ENCODE data around the gene NOA1. TPM values are rescaled to one million over a fixed set of nuclear protein-coding genes. Genes with fewer than 3 reads are reported as not detected.
"Not testable (repeated sequence)": the region's sequence is repeated elsewhere in the genome, so short reads cannot be mapped to it uniquely, and the experiment has no call there.

Gene NOA1
- total and polyA plus RNA-seq, 2 donors (not counting 3 experiments of a cell fraction or from before 2014, with no cell fraction given): 13.9 to 17.1 TPM

GRCh38 chr4:56927196-56927595, 50.2 kb downstream of the NOA1 start:
- ChIA-PET CTCF (interaction anchor here (1.4 kb wide), 1 partner anchor 18 kb away, joined by 4 read pairs; no protein-coding TSS in a partner anchor), POLR2A (no interaction called here)
- no peak overlapping the region for H3K9ac ChIP-seq (replicated peaks; ENCODE audit: extremely low read depth, insufficient read depth, low read length)
- no peaks in the 10 kb centered on the region for H3K27me3 ChIP-seq (ENCODE audit: control insufficient read depth in 2 of 2, insufficient read depth in 2 of 2, low read length in 2 of 2)
- H3K4me2 ChIP-seq (ENCODE audit: insufficient read depth, low read length): no peak overlapping the region
- intact Hi-C loops (cut with micrococcal nuclease): no loop called here
- dilution Hi-C loops (cut with MboI; ENCODE audit: extremely low pct_ligation_motif_present, low sequenced_read_pairs): no loop called here
- H4K20me1 ChIP-seq (replicated peaks; ENCODE audit: control insufficient read depth, extremely low read depth, insufficient read depth, low read length): no peaks in the 10 kb centered on the region
- no peak for TF ChIP-seq POLR2A (IDR thresholded peaks at IDR 0.05; ENCODE audit: low read depth, low read length)
- no peak for TF ChIP-seq MAX (IDR thresholded peaks at IDR 0.05; ENCODE audit: insufficient read depth, insufficient read length)
- TF ChIP-seq EZH2 (IDR thresholded peaks at IDR 0.05; ENCODE audit: borderline replicate concordance, low read depth, low read length, severe bottlenecking): no peak
- no peak for TF ChIP-seq GATA2 (IDR thresholded peaks at IDR 0.05; ENCODE audit: insufficient read depth, insufficient read length, low read depth, low read length)
- TF ChIP-seq CTCF (IDR thresholded peaks at IDR 0.05; ENCODE audit: extremely low read depth in 1 of 2, insufficient read depth in 1 of 2, low read depth in 1 of 2, low read length in 2 of 2): no peak
- no peak overlapping the region for H3K27ac ChIP-seq (ENCODE audit: insufficient read depth, low read depth, low read length)
- FAIRE-seq (no peak), DNase-seq (ENCODE audit: low read depth, low spot score) (no peak)
- H3K4me3 ChIP-seq (replicated peaks in 1 of 3; ENCODE audit: insufficient read depth in 1 of 3, low read depth in 1 of 3, low read length in 3 of 3): no peak overlapping the region
- BruUV-seq (replicated peaks): no TSS peak
- H3K9me1 ChIP-seq (replicated peaks; ENCODE audit: control insufficient read depth, extremely low read depth, insufficient read depth, low read length): no peaks in the 10 kb centered on the region
- no peaks in the 10 kb centered on the region for H3K9me3 ChIP-seq (replicated peaks; ENCODE audit: control insufficient read depth, insufficient read depth, low read length)
- peaks cover 13% of the 10 kb centered on the region for H3K79me2 ChIP-seq (ENCODE audit: control insufficient read depth, insufficient read depth, low read length)
- H2AFZ ChIP-seq (ENCODE audit: low read depth, low read length): no peak overlapping the region
- H3K36me3 ChIP-seq (ENCODE audit: control insufficient read depth in 2 of 2, extremely low read depth in 1 of 2, insufficient read depth in 2 of 2, low read length in 2 of 2): peaks cover 18 to 20% of the 10 kb centered on the region in 2 experiments
- H3K4me1 ChIP-seq (ENCODE audit: control insufficient read depth, extremely low read depth, insufficient read depth, low read length): no peaks in the 10 kb centered on the region

GRCh38 chr4:56914977-56915376, 62.4 kb downstream of the NOA1 start:
- H3K9me1 ChIP-seq (replicated peaks; ENCODE audit: control insufficient read depth, extremely low read depth, insufficient read depth, low read length); H3K9me3 ChIP-seq (replicated peaks; ENCODE audit: control insufficient read depth, insufficient read depth, low read length); H3K27ac ChIP-seq (ENCODE audit: insufficient read depth, low read depth, low read length); H3K4me3 ChIP-seq (replicated peaks in 1 of 3; ENCODE audit: insufficient read depth in 1 of 3, low read depth in 1 of 3, low read length in 3 of 3); BruUV-seq (replicated peaks); H2AFZ ChIP-seq (ENCODE audit: low read depth, low read length); DNase-seq (ENCODE audit: low read depth, low spot score); FAIRE-seq; dilution Hi-C loops (cut with MboI; ENCODE audit: extremely low pct_ligation_motif_present, low sequenced_read_pairs); CTCF ChIA-PET; H3K4me2 ChIP-seq (ENCODE audit: insufficient read depth, low read length); H4K20me1 ChIP-seq (replicated peaks; ENCODE audit: control insufficient read depth, extremely low read depth, insufficient read depth, low read length); H3K9ac ChIP-seq (replicated peaks; ENCODE audit: extremely low read depth, insufficient read depth, low read length); H3K27me3 ChIP-seq (ENCODE audit: control insufficient read depth in 2 of 2, insufficient read depth in 2 of 2, low read length in 2 of 2); H3K36me3 ChIP-seq (ENCODE audit: control insufficient read depth in 2 of 2, extremely low read depth in 1 of 2, insufficient read depth in 2 of 2, low read length in 2 of 2); POLR2A ChIA-PET; intact Hi-C loops (cut with micrococcal nuclease): not testable (repeated sequence)
- H3K79me2 ChIP-seq (ENCODE audit: control insufficient read depth, insufficient read depth, low read length): peaks cover 86% of the 10 kb centered on the region
- H3K4me1 ChIP-seq (ENCODE audit: control insufficient read depth, extremely low read depth, insufficient read depth, low read length): peaks cover 13% of the 10 kb centered on the region

Data from endothelial cell of umbilical vein (primary cell).